Brain microvascular endothelial cell (primary cell): ENCODE measurements around the gene EYS.
"Not testable (repeated sequence)": the region's sequence is repeated elsewhere in the genome, so short reads cannot be mapped to it uniquely, and the experiment has no call there.

ENCODE experiments used
- DNase-seq: peaks from one replicate; pipeline ENCODE4 v3.0.0-alpha.2; 2020
- H3K27ac ChIP-seq: fragments of 250-450 bp; sonication (Bioruptor Pico); 2 replicates; pipeline ENCODE4 v1.5.1; 2020; ENCODE audit warnings: mild to moderate bottlenecking, moderate library complexity
- H3K27me3 ChIP-seq: fragments of 250-450 bp; sonication (Bioruptor Pico); replicated peaks from 2 replicates; pipeline ENCODE4 v1.5.1; 2020; ENCODE audit warnings: mild to moderate bottlenecking
- H3K36me3 ChIP-seq: fragments of 250-450 bp; sonication (Bioruptor Pico); replicated peaks from 2 replicates; pipeline ENCODE4 v1.5.1; 2020; ENCODE audit warnings: mild to moderate bottlenecking
- H3K4me3 ChIP-seq: 2 replicates; pipeline ENCODE4 v1.5.1; 2011; ENCODE audit warnings: low read depth, mild to moderate bottlenecking, control low read depth, low read length, moderate library complexity
- in situ Hi-C: cut with HindIII; loops from 2 replicates; pipeline ENCODE4 v1.10.0; 2017; ENCODE audit warnings: low sequenced_read_pairs, low pct_ligation_motif_present
- TF ChIP-seq, protein P1 (sequence below): IDR thresholded peaks from 2 replicates; pipeline ENCODE4 v1.5.1; 2011; ENCODE audit warnings: low read depth, mild to moderate bottlenecking, moderate library complexity, low read length, control low read depth, inconsistent platforms; ENCODE audit errors: missing control alignments

The EYS gene

DNA sequence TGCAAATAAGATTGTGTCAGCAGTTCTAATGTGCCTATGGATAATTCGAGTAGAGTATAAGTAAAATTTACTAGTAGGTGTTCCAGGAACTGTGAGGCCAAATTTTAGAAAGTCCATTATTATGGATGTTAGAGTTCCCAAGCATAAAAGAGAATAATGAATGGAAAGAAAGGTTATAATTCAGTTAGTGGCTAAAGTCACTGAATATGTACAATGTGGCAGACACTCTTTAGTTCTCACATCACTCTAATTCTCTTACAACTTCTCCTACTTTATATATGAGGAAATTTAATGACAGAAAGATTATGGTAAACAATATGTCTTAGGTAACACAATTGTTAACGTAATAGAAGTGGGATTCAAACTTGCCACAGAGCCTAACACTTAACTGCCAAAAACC lies 75.3 kb downstream of the EYS start:
- H3K27ac ChIP-seq, result no peak overlapping the region
- TF ChIP-seq, protein P1, sequence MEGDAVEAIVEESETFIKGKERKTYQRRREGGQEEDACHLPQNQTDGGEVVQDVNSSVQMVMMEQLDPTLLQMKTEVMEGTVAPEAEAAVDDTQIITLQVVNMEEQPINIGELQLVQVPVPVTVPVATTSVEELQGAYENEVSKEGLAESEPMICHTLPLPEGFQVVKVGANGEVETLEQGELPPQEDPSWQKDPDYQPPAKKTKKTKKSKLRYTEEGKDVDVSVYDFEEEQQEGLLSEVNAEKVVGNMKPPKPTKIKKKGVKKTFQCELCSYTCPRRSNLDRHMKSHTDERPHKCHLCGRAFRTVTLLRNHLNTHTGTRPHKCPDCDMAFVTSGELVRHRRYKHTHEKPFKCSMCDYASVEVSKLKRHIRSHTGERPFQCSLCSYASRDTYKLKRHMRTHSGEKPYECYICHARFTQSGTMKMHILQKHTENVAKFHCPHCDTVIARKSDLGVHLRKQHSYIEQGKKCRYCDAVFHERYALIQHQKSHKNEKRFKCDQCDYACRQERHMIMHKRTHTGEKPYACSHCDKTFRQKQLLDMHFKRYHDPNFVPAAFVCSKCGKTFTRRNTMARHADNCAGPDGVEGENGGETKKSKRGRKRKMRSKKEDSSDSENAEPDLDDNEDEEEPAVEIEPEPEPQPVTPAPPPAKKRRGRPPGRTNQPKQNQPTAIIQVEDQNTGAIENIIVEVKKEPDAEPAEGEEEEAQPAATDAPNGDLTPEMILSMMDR, result no peak
- H3K4me3 ChIP-seq, result no peak overlapping the region
- no peaks in the 10 kb centered on the region for H3K36me3 ChIP-seq
- DNase-seq, result no peak
- in situ Hi-C loops, result no loop called here
- no peaks in the 10 kb centered on the region for H3K27me3 ChIP-seq

DNA sequence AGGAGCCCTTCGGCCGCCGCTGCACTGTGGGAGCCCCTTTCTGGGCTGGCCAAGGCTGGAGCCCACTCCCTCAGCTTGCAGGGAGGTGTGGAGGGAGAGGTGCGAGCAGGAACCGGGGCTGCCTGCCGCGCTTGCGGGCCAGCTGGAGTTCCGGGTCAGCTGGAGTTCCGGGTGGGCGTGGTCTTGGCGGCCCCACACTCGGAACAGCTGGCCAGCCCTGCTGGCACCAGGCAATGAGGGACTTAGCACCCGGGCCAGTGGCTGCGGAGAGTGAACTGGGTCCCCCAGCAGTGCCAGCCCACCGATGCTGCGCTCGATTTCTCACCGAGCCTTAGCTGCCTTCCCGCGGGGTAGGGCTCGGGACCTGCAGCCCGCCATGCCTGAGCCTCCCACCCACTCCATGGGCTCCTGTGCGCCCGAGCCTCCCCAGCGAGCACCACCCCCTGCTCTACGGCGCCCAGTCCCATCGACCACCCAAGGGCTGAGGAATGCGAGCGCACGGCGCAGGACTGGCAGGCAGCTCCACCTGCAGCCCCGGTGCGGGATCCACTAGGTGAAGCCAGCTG lies 79.5 kb downstream of the EYS start:
- DNase-seq, H3K27me3 ChIP-seq, H3K4me3 ChIP-seq, in situ Hi-C loops, H3K27ac ChIP-seq, H3K36me3 ChIP-seq: not testable (repeated sequence)

DNA sequence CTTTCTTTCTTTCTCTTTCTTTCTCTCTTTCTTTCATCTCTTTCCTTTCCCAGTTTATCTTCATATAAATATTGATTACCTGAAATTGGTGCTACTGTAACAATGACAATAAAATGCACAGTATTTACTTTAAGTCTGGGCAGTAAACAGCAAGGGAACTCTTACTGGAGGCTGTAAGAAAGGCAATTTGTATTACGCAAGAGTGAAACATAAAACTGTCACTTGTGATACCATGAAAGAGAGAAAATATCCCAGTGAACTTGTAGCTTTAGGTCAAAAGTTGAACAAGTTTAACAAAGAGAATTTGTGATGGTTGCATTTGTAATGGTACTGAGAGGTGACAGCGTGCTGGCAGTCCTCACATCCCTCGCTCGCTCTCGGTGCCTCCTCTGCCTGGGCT lies 80.0 kb downstream of the EYS start:
- no peak overlapping the region for H3K27ac ChIP-seq
- in situ Hi-C loops, result no loop called here
- TF ChIP-seq, protein P1, result no peak
- no peaks in the 10 kb centered on the region for H3K27me3 ChIP-seq
- no peak for DNase-seq
- no peak overlapping the region for H3K4me3 ChIP-seq
- no peaks in the 10 kb centered on the region for H3K36me3 ChIP-seq

DNA sequence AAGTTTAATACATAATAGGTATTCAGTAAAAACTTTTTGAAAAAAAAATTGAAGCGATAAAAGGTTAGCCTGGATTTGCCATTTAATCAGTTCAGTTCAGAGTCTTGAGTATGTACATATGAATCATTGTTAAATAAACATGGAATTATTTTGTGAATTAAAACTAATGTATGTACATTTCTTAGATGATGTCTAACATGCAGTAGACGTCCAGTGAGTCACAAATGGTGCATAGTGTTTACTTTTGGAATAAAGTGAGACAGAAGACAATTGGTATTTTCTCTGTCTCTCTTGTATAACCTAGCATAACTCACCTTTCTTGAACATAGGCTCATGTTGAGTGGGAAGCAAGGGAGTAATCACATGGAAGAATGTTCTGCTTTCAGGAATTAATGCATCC lies 83.5 kb downstream of the EYS start:
- TF ChIP-seq, protein P1, result no peak
- Histone ChIP-seq H3K4me3 (no peak overlapping the region), H3K27ac (no peak overlapping the region), H3K27me3 (no peaks in the 10 kb centered on the region), H3K36me3 (no peaks in the 10 kb centered on the region)
- in situ Hi-C loops, result no loop called here
- DNase-seq, result no peak

DNA sequence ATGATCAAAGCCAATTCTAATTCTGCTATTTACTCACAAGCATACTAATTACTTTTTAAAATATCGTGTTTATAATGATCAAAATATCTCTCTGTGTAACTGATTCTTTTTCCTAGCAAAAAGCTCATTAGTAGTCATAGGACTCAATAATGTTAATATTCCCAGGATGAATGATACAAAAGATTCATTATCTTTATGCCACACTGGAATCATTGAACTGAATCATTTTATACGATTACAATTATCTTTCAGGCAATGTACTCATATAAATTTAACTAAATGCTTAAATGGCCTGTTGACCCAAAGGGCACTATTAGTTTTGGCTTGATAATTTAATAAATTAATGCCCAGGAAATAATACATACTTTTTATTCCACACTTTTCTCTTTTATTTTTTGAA lies 96.3 kb downstream of the EYS start:
- Histone ChIP-seq H3K36me3 (no peaks in the 10 kb centered on the region), H3K27me3 (no peaks in the 10 kb centered on the region), H3K4me3 (no peak overlapping the region), H3K27ac (no peak overlapping the region)
- in situ Hi-C loops, result no loop called here
- TF ChIP-seq, protein P1, result no peak
- no peak for DNase-seq

DNA sequence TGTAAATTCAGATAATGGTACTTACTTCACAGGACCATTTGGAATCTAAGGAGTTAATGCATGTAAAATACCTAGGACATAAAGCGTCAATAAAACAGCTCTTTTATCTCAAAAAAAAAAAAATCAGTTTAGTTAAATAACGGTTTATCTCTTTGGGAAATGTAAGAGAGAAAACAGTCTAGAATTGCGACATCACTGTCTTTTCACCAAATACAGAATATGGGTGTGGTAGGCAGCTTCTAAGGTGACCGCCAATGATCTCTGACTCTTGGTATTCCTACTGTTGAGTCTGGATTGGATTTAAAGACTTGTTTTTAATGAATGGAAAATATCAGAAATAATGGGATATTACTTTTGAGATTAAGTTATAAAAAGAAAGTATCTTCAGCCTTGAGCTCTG lies 111.5 kb downstream of the EYS start:
- in situ Hi-C loops, result no loop called here
- Histone ChIP-seq H3K36me3 (no peaks in the 10 kb centered on the region), H3K27me3 (no peaks in the 10 kb centered on the region), H3K27ac (no peak overlapping the region), H3K4me3 (no peak overlapping the region)
- no peak for DNase-seq
- TF ChIP-seq, protein P1, result no peak
